Prostate gland (tissue), 2 donors: ENCODE measurements around the gene CAMKMT.

Experiments used
- CTCF ChIP-seq, 4 experiments: fragments of 200-600 bp in 2 of 4; fragments of 450-650 bp in 2 of 4; sonication (generic) in 2 of 4; IDR thresholded peaks; 1 replicate in 3 of 4; 2 replicates in 1 of 4; pipeline ENCODE4 v1.5.1; 2016 to 2019; ENCODE audit warnings: antibody characterized with exemption in 4 of 4, mild to moderate bottlenecking in 2 of 4, moderate library complexity in 2 of 4
- POLR2A ChIP-seq: fragments of 450-650 bp; IDR thresholded peaks from one replicate; pipeline ENCODE4 v1.6.1; 2016; ENCODE audit warnings: antibody characterized with exemption, mild to moderate bottlenecking

- TF ChIP-seq CTCF (IDR thresholded peaks at IDR 0.05) (no peak), POLR2A (no peak)
Measured at GRCh38 chr2:44321360-44321759, 40.4 kb upstream of the CAMKMT start.
